NCI-H2227 (cell line): ENCODE data around the gene BOLL.
"Not testable (repeated sequence)": the region's sequence is repeated elsewhere in the genome, so short reads cannot be mapped to it uniquely, and the experiment has no call there.

Source experiments
- DNase-seq: peaks from one replicate; lab custom pipeline; 2025; ENCODE audit not compliant: unreplicated experiment; lab: John Stamatoyannopoulos, UW

The BOLL gene, protein sequence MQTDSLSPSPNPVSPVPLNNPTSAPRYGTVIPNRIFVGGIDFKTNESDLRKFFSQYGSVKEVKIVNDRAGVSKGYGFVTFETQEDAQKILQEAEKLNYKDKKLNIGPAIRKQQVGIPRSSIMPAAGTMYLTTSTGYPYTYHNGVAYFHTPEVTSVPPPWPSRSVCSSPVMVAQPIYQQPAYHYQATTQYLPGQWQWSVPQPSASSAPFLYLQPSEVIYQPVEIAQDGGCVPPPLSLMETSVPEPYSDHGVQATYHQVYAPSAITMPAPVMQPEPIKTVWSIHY

DNA sequence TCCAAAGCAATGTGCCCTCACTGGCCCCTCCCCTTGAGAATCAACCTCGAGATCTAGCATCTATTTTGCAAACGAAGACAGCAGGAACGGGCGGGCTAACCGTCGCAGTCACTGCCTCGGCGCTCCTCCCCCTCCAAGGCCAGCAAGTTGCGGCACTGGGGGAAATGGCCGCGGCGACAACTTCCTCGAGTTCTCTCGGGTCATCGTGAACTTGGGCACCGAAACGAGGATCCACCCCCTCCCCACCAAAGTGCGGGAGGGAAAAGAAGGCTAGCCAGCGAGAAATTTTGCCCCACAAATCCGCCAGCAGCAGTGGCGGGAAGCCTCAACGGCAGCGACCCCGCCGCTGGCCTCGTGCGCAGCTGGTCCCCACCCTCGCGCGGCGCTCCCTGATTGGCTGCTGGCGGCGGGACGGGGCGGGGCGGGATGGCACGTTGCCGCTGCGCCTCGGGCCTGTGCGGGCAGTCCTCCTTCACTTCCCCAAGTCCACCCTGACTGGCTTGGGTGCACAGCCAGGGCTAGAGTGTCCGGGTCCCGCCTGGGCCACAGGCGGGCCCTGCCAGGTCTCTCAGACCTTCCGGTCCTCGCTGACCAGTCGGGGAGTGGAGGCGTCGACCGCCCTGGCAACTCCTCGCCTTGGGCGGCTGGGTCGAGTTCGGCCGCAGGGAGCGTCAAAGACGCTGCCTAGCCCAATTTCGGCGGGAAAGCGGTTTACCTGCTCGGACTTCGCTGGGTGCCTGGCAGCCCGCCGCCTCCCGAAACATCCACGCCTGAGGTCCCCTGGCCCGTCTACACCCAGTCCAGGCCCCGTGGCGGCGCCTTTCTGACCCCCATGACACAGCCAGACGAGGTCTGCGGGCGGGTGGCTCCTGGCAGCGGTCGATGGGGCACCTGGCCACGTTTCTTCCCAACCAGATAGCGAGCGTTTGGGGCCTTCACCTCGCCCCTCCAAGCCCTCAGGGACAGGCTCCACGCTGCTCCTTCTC is at the start of gene BOLL:
Gene BOLL, minus strand, starts transcription at position 364 of the 986 bp plus-strand sequence. CDS start 3,469 bp downstream, outside the sequence.
- no peak for DNase-seq

DNA sequence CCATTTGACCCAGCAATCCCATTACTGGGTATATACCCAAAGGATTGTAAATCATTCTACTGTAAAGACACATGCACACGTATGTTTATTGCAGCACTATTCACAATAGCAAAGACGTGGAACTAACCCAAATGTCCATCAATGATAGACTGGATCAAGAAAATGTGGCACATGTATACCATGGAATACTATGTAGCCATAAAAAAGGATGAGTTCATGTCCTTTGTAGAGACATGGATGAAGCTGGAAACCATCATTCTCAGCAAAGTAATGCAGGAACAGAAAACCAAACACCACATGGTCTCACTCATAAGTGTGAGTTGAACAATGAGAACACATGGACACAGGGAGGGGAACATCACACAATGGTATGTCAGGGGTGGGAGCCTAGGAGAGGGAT is 49.7 kb upstream of the BOLL start:
- not testable (repeated sequence) for DNase-seq

DNA sequence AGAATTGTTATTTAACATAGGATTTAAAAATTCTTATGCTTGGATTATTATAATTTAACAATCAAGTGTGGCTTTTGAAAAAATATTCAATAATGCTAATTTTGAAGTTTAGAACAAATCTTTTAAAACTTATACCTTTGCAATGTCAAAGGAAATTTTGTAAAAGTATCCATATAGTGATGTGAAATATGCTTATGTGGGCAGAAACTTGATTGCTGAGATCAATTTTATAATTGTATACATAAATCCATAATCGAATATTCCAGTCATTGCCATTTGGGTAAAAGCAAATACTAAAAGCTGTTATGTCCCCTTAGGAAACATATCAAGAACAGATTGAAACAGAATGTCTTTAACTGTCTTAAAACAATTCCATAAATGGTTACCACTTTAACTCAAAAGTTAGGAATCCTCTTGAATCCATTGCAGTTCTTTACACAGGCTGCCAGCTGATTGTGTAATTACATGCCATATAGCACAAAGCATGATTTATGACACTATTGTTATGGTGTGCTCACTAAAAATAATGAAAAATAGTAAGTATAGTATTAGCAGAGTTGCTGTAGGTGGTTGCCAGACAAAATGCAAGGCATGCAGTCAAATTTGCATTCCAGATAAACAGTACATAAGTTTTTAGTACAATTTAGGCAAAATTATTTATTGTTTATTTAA is 43.5 kb upstream of the BOLL start:
- peak; percentile 55 for DNase-seq

DNA sequence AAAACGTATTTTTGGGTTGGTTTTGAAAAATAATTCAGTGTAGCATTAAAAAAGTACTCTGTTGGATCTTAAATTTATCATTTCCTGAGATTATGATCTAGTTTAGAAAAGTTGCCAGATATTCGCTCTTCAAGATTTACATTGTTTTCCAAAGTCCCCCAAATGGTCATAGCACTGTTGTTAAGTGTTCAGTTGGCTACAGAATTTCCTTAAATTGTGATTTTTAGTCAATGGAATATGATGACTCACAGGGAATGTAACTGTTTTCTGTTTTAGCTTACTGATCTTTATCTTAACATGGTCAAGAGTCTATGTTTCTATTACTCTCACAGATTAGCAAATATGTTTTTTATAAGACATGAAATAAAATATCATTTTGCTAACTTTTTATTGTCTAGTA is 42.5 kb upstream of the BOLL start:
- DNase-seq, result no peak

DNA sequence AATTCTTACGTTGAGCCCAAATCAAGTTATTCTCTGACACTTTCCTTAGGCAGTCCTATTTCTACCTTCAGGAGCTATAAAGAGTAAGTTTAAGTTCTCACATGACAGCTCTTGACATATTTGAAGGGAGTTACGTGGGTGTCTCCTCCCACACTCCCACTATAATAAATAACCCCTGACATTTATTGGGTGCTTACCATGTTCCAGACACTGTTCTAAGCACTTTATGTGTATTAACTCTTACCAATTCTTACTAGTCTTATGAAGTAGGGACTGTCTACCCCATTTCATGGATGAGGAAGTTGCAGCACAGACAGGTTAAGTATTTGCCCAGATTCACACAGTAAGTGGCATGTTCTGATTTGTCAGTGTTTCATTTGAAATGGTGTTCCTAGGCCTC is 37.2 kb upstream of the BOLL start:
- no peak for DNase-seq

DNA sequence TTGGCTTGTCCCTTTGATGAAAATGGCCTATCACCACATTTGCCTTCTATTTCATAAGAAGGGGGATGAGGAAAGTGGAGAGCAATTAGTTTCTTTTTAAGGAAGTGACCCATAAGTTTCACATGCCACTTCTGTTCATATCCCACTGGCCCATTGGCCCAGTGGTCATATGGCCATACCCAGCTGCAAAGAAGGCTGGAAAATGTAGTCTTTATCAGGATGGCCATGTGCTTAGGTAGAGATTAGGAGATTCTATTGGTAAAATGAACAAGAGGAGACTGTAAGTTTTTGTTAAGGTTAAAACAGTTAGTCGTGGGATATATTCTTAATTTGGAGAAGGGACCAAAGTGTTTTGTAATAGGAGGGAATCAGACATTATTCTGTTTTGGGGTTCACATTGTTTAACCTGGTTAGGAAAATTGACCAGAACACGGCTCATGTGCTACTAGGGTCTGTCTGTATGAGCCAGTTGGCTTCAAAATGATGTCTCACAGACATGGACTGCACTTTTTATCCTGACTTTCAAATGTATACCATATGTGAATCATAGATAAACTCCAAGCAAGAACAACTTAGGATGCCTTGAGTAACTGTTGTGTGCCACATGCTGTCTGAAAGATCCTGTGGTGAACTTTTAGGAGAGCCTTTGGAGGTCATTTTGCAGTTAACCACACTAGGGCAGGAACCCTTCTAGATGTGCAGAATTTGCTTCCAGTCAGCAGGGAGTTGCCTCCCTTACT is 36.6 kb upstream of the BOLL start:
- DNase-seq, result no peak

DNA sequence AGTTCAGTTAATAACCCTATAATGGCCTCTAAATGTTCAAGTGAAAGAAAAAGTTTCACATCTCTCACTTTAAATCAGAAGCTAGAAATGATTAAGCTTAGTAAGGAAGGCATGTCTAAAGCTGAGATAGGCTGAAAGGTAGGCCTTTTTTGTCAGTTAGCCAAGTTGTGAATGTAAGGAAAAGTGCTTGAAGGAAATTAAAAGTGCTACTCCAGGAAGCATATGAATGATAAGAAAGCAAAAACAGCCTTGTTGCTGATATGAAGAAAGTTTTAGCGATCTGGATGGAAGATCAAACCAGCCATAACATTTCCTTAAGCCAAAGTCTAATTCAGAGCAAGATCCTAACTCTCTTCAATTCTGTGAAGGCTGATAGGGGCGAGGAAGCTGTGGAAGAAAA is 29.4 kb upstream of the BOLL start:
- no peak for DNase-seq

DNA sequence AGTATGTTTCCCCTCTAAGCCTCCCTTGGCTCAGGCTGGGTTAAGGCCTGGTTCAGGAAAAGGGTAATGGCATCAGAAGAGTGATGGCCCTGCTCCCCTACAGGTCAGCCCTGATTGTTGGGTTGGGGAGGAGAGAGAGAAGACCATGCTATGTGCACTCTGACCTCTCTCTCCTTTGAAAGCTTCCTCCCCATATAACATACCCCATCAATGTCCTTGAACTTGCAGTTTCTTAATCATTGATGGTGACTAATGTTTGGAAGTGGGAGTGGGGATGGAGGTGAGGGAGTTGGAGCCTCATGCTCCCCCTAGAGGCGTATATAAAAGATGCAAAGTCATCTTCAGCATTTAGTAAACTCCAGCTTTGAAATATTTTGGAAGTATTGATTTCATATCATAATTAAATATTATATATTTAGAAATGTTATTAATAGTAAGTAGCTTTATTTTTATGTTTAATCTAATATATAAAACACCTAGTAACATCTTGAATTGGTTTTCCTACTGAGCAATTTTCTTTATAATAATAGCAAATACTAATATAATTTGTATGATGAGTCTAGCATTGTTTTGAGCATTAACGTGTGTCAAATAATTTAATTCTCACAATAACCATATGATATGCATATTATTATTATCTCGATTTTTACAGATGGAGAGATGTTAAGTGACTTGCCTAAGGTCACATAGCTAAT is 28.1 kb upstream of the BOLL start:
- no peak for DNase-seq

DNA sequence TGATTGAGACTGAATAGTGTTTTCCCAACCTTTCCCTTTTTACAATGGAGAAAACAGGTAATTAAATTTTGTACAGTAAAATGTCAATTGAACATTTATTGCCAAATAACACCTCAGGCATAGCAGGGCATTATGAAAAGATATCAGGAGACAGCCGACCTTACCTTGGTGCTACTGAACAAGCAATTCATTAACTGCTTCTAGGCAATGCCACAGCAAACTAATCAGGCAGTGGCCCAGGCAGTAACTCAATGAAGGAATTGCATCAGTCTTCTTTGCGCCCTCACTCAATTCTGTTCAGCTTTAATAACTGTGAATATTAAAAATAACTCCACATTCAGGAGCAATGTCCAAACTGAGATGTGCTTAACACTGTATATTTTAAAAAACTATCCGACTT is 25.4 kb upstream of the BOLL start:
- DNase-seq, result no peak

DNA sequence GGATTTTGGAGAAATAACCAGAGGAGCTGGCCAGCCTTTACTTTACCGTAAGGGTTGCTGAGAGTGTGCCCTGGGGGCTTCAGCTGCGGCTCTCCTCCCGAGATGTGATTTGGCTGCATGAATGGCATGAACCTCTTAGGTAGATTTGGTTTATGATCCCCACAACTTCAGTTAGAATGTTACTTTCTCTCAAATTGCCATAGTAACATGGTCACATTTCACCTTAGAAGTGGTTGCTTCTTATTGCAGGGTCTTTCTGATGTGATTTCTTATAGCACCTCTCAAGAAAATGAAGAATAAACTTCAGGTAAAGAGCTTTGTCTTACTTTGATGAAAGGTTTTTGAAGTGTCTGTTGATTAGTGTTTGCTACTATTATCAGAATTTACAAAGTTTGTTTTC is 24.9 kb upstream of the BOLL start:
- no peak for DNase-seq

DNA sequence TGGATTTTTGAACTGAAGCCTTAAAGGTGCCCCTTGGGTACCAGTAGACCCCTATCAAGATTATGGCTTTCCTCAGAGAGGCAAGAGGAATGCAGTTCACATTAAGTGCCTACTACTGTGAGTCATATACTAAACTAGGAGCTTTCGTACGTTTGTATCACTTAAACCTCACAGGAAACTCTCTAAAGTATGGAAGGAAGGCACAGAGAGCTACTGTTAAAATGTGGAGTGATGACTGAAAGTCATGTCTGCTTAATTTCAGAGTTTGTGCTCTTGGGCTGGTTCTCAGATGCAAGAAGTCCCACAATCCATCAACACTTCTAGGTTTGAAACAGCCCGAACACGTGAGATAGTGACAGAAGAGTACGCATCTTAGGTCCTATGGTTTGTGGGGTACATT is 23.9 kb upstream of the BOLL start:
- no peak for DNase-seq

DNA sequence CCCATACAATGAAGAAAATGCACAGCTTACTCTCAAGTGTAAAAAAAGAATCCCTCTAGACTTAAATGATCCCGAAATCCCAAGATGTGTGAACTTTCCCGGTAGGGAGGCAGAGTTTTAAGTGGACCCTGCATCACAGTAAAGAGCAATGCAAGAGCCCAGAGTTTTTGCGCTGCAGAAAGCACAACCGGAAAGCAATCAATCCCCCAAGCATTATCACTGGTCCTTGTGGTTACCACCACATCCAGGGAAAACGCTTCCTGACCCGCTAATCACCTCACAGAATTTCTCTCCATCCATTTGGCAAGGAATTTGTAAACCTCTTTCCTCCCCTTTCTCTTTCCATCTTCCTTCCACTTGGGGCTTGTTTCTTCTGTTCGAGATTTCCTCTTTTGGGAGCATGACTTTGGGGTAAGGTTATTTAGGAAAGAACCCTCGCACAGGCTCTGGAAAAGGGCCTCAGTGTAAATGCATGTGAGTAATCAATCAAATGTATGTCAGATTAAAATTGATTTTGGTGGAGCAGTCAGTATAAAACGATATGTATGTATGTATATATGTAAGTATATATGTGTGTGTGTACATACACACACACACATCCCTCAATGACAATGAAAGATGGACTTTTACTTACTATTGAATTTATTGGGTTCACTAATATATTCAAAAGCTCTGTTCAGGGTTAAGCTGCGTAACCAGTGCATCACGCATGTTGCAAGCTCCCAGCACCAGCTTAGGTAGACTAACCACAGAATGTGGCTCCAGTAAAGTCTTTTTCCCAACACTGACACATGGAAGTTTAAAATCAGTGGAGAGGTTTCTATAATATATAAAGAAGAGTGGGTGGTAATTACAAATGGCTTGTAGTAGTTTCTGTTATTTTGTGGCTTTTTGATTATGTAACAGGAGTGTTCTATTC is 20.9 kb upstream of the BOLL start:
- DNase-seq, result no peak

DNA sequence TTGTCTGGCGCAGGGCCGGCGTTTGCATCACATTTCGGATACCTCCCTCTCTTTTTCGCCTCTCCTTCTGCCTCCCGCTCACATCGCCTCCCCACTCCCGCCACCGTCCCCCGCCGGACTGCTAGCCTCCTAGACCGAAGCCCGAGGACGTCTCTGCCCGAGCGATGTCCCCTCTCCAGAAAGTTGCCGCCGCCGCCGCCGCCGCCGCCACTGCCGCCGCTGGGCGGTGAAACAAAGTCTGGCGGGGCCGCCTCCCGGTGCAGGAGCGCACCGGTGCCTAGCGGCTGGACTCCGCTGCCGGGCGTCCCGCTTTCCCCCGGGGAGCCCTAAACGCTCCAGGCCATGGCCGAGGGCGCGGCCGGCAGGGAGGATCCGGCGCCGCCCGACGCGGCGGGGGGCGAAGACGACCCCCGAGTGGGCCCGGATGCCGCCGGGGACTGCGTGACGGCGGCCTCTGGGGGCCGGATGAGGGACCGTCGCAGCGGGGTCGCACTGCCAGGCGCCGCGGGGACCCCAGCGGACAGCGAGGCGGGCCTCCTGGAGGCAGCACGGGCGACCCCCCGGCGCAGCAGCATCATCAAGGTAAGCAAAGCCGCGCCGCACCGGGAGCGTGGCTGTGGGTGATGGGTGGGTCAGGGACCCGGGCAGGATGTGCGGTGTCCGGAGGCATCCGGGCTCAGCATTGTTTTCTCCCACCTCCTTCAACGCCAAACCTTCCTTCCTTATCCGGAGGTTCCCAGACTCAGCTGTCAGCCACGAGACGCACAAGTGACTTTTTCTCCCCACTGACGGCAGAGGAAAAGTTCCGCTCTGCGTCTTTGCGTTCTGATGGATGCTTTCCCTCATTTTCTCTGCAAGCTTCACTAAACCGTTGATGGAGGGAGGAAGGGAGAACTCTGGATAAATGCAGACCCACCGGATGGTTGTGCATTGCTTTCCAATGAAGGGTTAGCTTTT is 19.9 kb upstream of the BOLL start:
- DNase-seq, result peak; percentile 44

DNA sequence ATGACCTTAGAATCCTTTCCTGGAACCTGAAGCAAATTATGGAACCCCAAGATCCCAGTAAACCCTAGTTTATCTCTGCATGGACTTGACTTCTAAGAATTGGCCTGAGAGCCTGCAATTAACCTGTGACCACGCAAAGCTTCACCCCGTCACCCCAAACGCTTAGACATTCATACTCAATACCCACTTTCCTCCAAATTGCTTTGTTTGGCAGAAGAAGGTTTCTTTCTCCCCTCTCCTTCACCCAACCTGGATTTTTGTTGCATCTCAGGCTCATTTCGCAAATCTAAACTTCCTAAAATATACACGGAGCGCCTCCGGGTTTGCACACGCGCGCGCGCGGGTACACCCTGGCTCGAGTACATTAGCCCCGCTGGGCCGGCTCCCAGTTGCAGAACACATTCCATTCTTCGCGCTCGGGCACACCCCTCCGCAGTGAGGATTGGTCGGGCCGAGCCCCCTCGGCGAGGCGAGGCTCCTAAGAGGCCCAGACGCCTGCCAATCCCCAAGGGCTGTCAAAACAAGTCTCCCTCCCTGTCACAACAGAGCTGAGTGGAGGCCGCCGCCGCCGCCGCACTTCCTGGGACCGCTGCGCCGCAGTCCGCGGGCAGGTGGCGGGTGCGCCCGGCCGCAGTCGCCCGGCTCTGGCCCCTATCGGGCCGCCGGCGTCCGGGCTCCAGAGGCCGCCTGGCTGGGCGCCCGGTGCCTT is 19.1 kb upstream of the BOLL start, which contains the start of gene PLCL1:
Gene PLCL1, plus strand, starts transcription at position 545 of the 709 bp plus-strand sequence.
- DNase-seq, result peak; percentile 96

DNA sequence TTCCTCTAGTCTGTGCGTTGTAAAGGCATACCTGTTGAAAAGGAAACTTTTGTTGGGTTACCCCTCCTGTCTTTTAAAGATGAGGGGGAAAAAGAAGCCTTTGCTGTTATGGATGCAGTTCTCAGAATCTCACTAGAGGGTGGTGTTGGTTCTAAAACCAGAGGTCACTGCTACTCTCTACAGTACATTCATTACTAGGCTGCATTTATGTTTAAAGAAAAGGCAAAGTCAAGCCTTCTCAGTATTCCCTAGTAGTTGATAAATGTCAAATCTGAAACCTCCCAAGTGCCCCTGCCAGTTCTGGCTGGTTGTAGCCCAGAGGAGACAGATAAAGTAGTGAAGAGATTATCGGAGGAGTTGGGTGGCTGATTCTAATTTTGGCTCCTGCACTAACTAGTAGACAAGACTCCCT is 17.9 kb upstream of the BOLL start:
- DNase-seq, result peak; percentile 75

DNA sequence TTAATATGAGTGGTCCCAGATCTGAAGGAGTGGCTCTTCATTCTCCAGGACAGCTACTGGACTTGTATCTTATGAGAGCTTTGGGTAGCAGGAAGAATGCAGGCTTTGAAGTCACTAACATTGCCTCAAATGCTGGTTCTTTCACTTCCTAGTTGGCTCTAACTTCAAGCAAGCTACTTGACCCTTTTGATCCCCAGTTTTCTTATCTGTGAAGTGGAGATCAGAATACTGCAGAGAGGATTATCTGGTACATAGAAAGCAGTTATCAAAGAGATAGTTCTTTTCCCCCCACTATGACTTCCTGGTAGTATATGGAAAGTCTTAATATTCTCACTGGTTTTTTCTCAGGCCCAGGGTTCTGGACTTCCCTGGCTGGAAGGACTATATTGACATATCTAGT is 15.9 kb upstream of the BOLL start:
- no peak for DNase-seq

DNA sequence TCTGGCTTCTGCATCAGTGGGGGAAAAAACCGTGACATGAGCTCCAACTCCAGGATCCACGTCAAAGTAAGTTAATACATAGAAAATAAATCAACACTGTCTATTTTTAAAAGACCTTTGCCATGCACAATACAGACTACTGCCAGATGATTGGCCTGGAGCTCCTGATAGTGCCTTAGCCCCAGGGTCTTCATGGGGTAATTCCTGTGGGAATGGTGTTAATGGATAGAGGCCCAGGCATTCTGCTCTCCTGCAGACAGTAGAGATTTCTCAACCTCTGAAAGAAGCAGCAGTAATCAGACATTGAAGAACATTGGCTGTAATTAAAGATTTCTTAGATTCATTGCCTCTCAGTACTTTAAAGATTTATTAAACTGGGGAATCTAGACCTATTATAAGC is 15.0 kb upstream of the BOLL start:
- DNase-seq, result no peak
